HG02884 (cell line): ENCODE results near the gene NID1.
"Not testable (repeated sequence)": the region's sequence is repeated elsewhere in the genome, so short reads cannot be mapped to it uniquely, and the experiment has no call there.

ENCODE experiments used
- ATAC-seq: cut with Tn5 transposase; IDR thresholded peaks from one replicate; pipeline ENCODE4 v1.9.1; 2021; ENCODE audit warnings: mild to moderate bottlenecking, moderate library complexity; ENCODE audit not compliant: unreplicated experiment

Gene NID1

GRCh38 chr1:235971571-235972310 lies 93.1 kb downstream of the NID1 start:
- ATAC-seq: peak; percentile 93

GRCh38 chr1:235971020-235971419 lies 93.9 kb downstream of the NID1 start:
- no peak for ATAC-seq

GRCh38 chr1:235968831-235969230 lies 96.1 kb downstream of the NID1 start:
- ATAC-seq: no peak

GRCh38 chr1:235966134-235966533 lies 98.8 kb downstream of the NID1 start:
- ATAC-seq: not testable (repeated sequence)

GRCh38 chr1:235960809-235961208 lies 104.1 kb downstream of the NID1 start:
- ATAC-seq: no peak

GRCh38 chr1:235958021-235958420 lies 106.9 kb downstream of the NID1 start:
- no peak for ATAC-seq

GRCh38 chr1:235955777-235956176 lies 109.1 kb downstream of the NID1 start:
- no peak for ATAC-seq

GRCh38 chr1:235954306-235955283 lies 110.3 kb downstream of the NID1 start:
- peak; percentile 92 for ATAC-seq

- no peak for ATAC-seq
Measured at GRCh38 chr1:235953801-235954200, 111.1 kb downstream of the NID1 start.

GRCh38 chr1:235952950-235953615 lies 111.8 kb downstream of the NID1 start:
- peak; percentile 50 for ATAC-seq

- ATAC-seq: no peak
Measured at GRCh38 chr1:235951661-235952060, 113.2 kb downstream of the NID1 start.

- no peak for ATAC-seq
Measured at GRCh38 chr1:235950318-235950717, 114.6 kb downstream of the NID1 start.

GRCh38 chr1:235948774-235949427 lies 116.0 kb downstream of the NID1 start:
- no peak for ATAC-seq

- ATAC-seq: no peak
Measured at GRCh38 chr1:235947989-235948388, 116.9 kb downstream of the NID1 start.

- ATAC-seq: no peak
Measured at GRCh38 chr1:235946571-235946981, 118.3 kb downstream of the NID1 start.

GRCh38 chr1:235945775-235946570 lies 118.9 kb downstream of the NID1 start:
- ATAC-seq: no peak

GRCh38 chr1:235943581-235944114 lies 121.2 kb downstream of the NID1 start:
- no peak for ATAC-seq

GRCh38 chr1:235942979-235943575 lies 121.8 kb downstream of the NID1 start:
- no peak for ATAC-seq

- no peak for ATAC-seq
Measured at GRCh38 chr1:235942625-235942934, 122.3 kb downstream of the NID1 start.
